Measurements from ENCODE around the gene SACM1L. TPM values are rescaled to one million over a fixed set of nuclear protein-coding genes. Genes with fewer than 3 reads are reported as not detected.

The SACM1L gene
- total RNA-seq, 1 donor from 2014 or later = 24.0 TPM

DNA sequence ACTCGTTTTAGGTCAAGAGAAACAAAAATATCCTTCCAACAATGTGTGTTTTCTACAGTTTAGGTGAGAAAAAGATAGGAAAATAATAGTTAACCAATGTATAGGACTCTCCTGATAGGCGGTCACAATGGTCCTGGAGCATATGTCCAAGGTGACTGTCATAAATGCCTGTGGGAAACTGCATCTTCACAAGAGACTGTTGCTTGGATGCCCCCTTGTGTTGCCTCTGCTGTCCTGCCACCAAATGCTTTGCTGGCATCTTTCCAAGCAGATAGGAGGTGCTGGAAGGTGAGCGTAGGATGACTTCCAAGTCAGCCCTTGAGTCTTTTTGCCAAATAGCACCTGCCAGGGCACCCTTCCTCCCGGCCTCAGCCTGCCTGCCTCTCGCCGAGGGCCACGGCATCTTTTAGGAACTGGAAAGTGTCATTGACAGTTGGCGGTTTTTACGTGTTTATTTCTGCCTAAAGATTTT, 24.1 kb upstream of the SACM1L start:
- H3K9me3 ChIP-seq (ENCODE audit: control insufficient read depth in 3 of 3, low read length in 3 of 3) = no peaks in the 10 kb centered on the region
- peaks cover 20 to 34% (median 33%) of the 10 kb centered on the region in 3 donors for H3K4me1 ChIP-seq (ENCODE audit: control insufficient read depth in 3 of 3, insufficient read depth in 3 of 3, low read length in 3 of 3)
- H3K27ac ChIP-seq (ENCODE audit: low read depth, low read length) = no peak overlapping the region
- H3K4me3 ChIP-seq (ENCODE audit: low read length in 3 of 3) = peak overlapping the region in 1 of 3 donors; percentile 48
- peaks cover 5 to 21% (median 13%) of the 10 kb centered on the region in 3 donors for H3K36me3 ChIP-seq (ENCODE audit: control insufficient read depth in 3 of 3, insufficient read depth in 3 of 3, low read length in 3 of 3)
- H3K27me3 ChIP-seq (ENCODE audit: control insufficient read depth in 3 of 3, insufficient read depth in 3 of 3, low read length in 3 of 3) = no peaks in the 10 kb centered on the region
- H3K9ac ChIP-seq (ENCODE audit: low read depth in 1 of 3, low read length in 3 of 3) = no peak overlapping the region

DNA sequence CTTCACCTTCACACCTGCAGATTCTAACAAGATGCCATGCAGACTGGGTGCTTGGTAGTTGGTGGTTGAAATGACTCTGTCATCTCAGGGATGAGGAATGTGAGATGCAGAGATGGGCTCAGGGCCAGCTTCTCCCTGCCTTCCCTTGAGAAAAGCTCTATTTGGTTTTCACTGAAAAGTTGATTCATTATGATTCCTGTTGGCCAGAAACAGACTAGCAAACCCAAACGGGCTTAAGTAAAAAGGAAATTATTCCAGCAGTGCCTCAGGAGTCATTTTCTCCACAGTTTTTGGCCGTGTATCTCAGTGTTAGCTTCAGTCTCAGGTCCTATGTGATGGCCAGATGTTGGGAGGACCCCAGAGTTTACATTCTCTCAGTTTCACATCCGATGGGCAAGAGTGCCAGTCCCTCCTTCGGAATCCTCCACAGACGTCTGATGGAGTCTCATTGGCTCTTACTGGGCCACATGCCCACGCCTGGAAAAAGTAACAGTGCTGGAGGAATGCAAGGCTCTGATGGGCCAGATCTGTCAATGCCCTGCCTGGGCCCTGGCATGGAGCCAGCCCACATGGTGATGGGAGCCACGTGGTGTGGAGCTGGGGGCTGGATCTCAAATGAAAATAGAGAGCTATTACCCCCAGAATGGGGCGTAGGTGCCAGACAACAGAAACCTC, 22.3 kb upstream of the SACM1L start:
- Histone ChIP-seq H3K27ac (ENCODE audit: low read depth, low read length) (peak overlapping the region; percentile 53), H3K4me3 (ENCODE audit: low read length in 3 of 3) (no peak overlapping the region), H3K27me3 (ENCODE audit: control insufficient read depth in 3 of 3, insufficient read depth in 3 of 3, low read length in 3 of 3) (no peaks in the 10 kb centered on the region), H3K36me3 (ENCODE audit: control insufficient read depth in 3 of 3, insufficient read depth in 3 of 3, low read length in 3 of 3) (peaks cover 5 to 27% (median 20%) of the 10 kb centered on the region in 3 donors), H3K9me3 (ENCODE audit: control insufficient read depth in 3 of 3, low read length in 3 of 3) (no peaks in the 10 kb centered on the region), H3K4me1 (ENCODE audit: control insufficient read depth in 3 of 3, insufficient read depth in 3 of 3, low read length in 3 of 3) (peaks cover 32 to 40% (median 37%) of the 10 kb centered on the region in 3 donors), H3K9ac (ENCODE audit: low read depth in 1 of 3, low read length in 3 of 3) (no peak overlapping the region)

DNA sequence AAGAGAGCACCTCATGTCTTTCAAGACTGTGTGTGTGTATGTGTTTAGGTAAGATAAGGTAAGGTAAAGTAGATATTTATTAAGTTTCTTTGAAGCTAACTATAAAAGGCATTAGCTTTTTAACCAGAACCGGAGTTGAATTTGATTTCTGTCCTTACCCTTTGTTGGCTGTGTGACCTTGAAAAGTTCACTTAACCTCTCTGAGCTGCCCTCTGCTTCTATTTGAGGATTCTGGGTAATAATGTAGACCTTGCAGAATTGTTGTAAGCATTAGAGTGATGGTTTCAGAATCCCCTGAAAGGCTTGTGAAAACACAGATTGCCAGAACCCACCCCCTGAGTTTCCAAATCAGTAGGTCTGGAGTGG, 21.6 kb upstream of the SACM1L start:
- H3K4me3 ChIP-seq (ENCODE audit: low read length in 3 of 3) = no peak overlapping the region
- no peak overlapping the region for H3K9ac ChIP-seq (ENCODE audit: low read depth in 1 of 3, low read length in 3 of 3)
- peaks cover 32 to 40% (median 37%) of the 10 kb centered on the region in 3 donors for H3K4me1 ChIP-seq (ENCODE audit: control insufficient read depth in 3 of 3, insufficient read depth in 3 of 3, low read length in 3 of 3)
- H3K36me3 ChIP-seq (ENCODE audit: control insufficient read depth in 3 of 3, insufficient read depth in 3 of 3, low read length in 3 of 3) = peaks cover 7 to 33% (median 27%) of the 10 kb centered on the region in 3 donors
- H3K27me3 ChIP-seq (ENCODE audit: control insufficient read depth in 3 of 3, insufficient read depth in 3 of 3, low read length in 3 of 3) = no peaks in the 10 kb centered on the region
- H3K9me3 ChIP-seq (ENCODE audit: control insufficient read depth in 3 of 3, low read length in 3 of 3) = no peaks in the 10 kb centered on the region
- peak overlapping the region; percentile 53 for H3K27ac ChIP-seq (ENCODE audit: low read depth, low read length)

DNA sequence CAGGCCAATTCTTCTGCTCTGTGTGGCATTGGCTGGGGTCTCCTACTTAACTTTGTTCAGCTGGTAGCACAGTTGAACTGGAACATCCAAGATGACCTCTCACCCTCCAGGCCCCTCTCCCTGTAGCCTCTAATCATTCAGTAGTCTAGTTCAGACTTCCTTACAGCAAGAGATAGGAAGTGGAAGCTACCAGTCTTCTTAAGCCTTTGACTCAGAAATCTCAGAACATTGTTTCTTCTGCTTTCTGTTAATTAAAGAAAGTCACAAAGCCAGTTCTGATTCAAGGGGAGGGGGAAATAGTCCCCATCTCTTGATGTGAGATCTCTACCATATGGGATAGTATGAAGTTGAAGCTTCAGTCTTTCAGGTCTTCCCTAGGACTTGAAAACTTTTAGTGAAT, 18.8 kb upstream of the SACM1L start:
- no peaks in the 10 kb centered on the region for H3K27me3 ChIP-seq (ENCODE audit: control insufficient read depth in 3 of 3, insufficient read depth in 3 of 3, low read length in 3 of 3)
- no peak overlapping the region for H3K4me3 ChIP-seq (ENCODE audit: low read length in 3 of 3)
- no peak overlapping the region for H3K27ac ChIP-seq (ENCODE audit: low read depth, low read length)
- H3K9ac ChIP-seq (ENCODE audit: low read depth in 1 of 3, low read length in 3 of 3) = no peak overlapping the region
- H3K9me3 ChIP-seq (ENCODE audit: control insufficient read depth in 3 of 3, low read length in 3 of 3) = no peaks in the 10 kb centered on the region
- H3K4me1 ChIP-seq (ENCODE audit: control insufficient read depth in 3 of 3, insufficient read depth in 3 of 3, low read length in 3 of 3) = peaks cover 19 to 30% (median 24%) of the 10 kb centered on the region in 3 donors
- peaks cover 23 to 57% (median 47%) of the 10 kb centered on the region in 3 donors for H3K36me3 ChIP-seq (ENCODE audit: control insufficient read depth in 3 of 3, insufficient read depth in 3 of 3, low read length in 3 of 3)

GRCh38 chr3:45670991-45671390, 18.2 kb upstream of the SACM1L start:
- H3K27ac ChIP-seq (ENCODE audit: low read depth, low read length) = no peak overlapping the region
- no peaks in the 10 kb centered on the region for H3K9me3 ChIP-seq (ENCODE audit: control insufficient read depth in 3 of 3, low read length in 3 of 3)
- peaks cover 19 to 28% (median 24%) of the 10 kb centered on the region in 3 donors for H3K4me1 ChIP-seq (ENCODE audit: control insufficient read depth in 3 of 3, insufficient read depth in 3 of 3, low read length in 3 of 3)
- H3K36me3 ChIP-seq (ENCODE audit: control insufficient read depth in 3 of 3, insufficient read depth in 3 of 3, low read length in 3 of 3) = peaks cover 23 to 53% (median 42%) of the 10 kb centered on the region in 3 donors
- H3K9ac ChIP-seq (ENCODE audit: low read depth in 1 of 3, low read length in 3 of 3) = no peak overlapping the region
- H3K27me3 ChIP-seq (ENCODE audit: control insufficient read depth in 3 of 3, insufficient read depth in 3 of 3, low read length in 3 of 3) = no peaks in the 10 kb centered on the region
- no peak overlapping the region for H3K4me3 ChIP-seq (ENCODE audit: low read length in 3 of 3)

DNA sequence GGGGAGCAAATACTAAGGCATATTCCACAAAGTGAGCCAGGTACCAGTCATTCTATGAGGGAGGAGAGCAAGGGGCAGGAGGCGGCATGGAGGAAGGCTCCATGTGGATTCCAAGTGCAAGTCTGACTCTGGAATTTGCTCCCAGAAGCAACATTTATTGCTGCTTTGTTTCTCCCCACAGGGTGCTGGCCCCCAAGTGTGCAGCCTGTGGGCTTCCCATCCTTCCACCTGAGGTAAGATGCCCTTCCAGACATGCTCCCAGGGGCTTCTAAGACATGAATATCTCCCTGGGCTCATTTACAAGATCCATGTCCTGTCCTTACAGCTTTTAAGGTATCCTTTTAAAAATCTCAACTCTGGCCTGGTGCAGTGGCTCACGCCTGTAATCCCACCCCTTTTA, 15.9 kb upstream of the SACM1L start:
- peaks cover 17 to 25% (median 24%) of the 10 kb centered on the region in 3 donors for H3K4me1 ChIP-seq (ENCODE audit: control insufficient read depth in 3 of 3, insufficient read depth in 3 of 3, low read length in 3 of 3)
- no peak overlapping the region for H3K4me3 ChIP-seq (ENCODE audit: low read length in 3 of 3)
- no peaks in the 10 kb centered on the region for H3K9me3 ChIP-seq (ENCODE audit: control insufficient read depth in 3 of 3, low read length in 3 of 3)
- no peaks in the 10 kb centered on the region for H3K27me3 ChIP-seq (ENCODE audit: control insufficient read depth in 3 of 3, insufficient read depth in 3 of 3, low read length in 3 of 3)
- H3K36me3 ChIP-seq (ENCODE audit: control insufficient read depth in 3 of 3, insufficient read depth in 3 of 3, low read length in 3 of 3) = peaks cover 21 to 55% (median 41%) of the 10 kb centered on the region in 3 donors
- peak overlapping the region in 1 of 3 donors; percentile 2 for H3K9ac ChIP-seq (ENCODE audit: low read depth in 1 of 3, low read length in 3 of 3)
- H3K27ac ChIP-seq (ENCODE audit: low read depth, low read length) = no peak overlapping the region

DNA sequence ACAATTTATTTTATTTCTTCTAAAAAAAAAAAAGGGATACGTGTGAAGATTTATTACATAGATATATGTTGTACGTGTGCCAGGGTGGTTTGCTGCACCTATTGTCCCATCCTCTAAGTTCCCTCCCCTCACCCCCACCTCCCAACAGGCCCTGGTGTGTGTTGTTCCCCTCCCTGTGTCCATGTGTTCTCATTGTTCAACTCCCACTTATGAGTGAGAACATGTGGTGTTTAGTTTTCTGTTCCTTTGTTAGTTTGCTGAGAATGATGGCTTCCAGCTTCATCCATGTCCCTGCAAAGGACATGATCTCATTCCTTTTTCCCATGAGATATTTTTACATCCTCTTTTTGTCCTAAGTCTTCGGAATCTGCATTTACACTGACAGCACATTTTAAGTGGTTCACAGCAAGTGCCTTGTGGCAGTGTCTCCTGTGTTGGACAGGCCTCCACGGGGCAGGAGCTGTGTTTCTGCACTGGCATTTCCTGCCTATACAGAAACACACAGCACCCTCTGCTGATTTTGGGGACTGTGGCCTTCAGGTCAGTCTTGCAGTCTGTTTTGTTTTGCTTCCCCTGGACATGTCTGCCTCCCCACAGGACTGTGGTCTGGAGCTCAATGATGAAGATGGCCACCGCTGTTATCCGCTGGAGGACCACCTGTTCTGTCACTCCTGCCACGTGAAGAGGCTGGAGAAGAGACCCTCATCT, 12.7 kb upstream of the SACM1L start:
- peaks cover 14 to 19% (median 16%) of the 10 kb centered on the region in 3 donors for H3K4me1 ChIP-seq (ENCODE audit: control insufficient read depth in 3 of 3, insufficient read depth in 3 of 3, low read length in 3 of 3)
- no peaks in the 10 kb centered on the region for H3K9me3 ChIP-seq (ENCODE audit: control insufficient read depth in 3 of 3, low read length in 3 of 3)
- peak overlapping the region in 1 of 3 donors; percentile 8 for H3K9ac ChIP-seq (ENCODE audit: low read depth in 1 of 3, low read length in 3 of 3)
- no peak overlapping the region for H3K4me3 ChIP-seq (ENCODE audit: low read length in 3 of 3)
- H3K27ac ChIP-seq (ENCODE audit: low read depth, low read length) = peak overlapping the region; percentile 4
- H3K27me3 ChIP-seq (ENCODE audit: control insufficient read depth in 3 of 3, insufficient read depth in 3 of 3, low read length in 3 of 3) = no peaks in the 10 kb centered on the region
- H3K36me3 ChIP-seq (ENCODE audit: control insufficient read depth in 3 of 3, insufficient read depth in 3 of 3, low read length in 3 of 3) = peaks cover 33 to 57% (median 51%) of the 10 kb centered on the region in 3 donors

GRCh38 chr3:45677033-45677446, 12.2 kb upstream of the SACM1L start:
- Histone ChIP-seq H3K9me3 (ENCODE audit: control insufficient read depth in 3 of 3, low read length in 3 of 3) (no peaks in the 10 kb centered on the region), H3K36me3 (ENCODE audit: control insufficient read depth in 3 of 3, insufficient read depth in 3 of 3, low read length in 3 of 3) (peaks cover 33 to 53% (median 46%) of the 10 kb centered on the region in 3 donors), H3K9ac (ENCODE audit: low read depth in 1 of 3, low read length in 3 of 3) (peak overlapping the region in 1 of 3 donors; percentile 8), H3K27ac (ENCODE audit: low read depth, low read length) (peak overlapping the region; percentile 4), H3K4me3 (ENCODE audit: low read length in 3 of 3) (no peak overlapping the region), H3K27me3 (ENCODE audit: control insufficient read depth in 3 of 3, insufficient read depth in 3 of 3, low read length in 3 of 3) (no peaks in the 10 kb centered on the region), H3K4me1 (ENCODE audit: control insufficient read depth in 3 of 3, insufficient read depth in 3 of 3, low read length in 3 of 3) (peaks cover 13 to 19% (median 14%) of the 10 kb centered on the region in 3 donors)

DNA sequence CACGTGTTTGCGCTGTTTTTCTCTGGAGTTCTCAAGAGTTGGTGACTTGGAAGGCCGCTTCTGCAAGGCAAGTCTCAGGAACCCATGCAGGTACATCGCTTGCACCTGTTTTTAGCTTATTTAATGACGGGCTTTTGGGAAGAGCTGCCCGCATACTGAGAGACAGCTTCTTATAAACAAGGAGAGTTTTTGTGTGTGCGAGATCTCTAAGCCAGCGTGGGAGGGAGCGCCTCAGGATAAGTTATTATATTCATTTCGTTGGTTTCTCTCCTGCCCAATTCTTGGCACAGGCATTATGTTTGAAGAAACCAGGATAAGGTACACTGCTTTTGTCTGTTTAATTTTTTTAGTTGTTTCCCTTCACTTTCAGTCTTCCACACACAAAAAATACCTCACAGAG, 11.4 kb upstream of the SACM1L start:
- Histone ChIP-seq H3K36me3 (ENCODE audit: control insufficient read depth in 3 of 3, insufficient read depth in 3 of 3, low read length in 3 of 3) (peaks cover 34 to 45% (median 38%) of the 10 kb centered on the region in 3 donors), H3K27me3 (ENCODE audit: control insufficient read depth in 3 of 3, insufficient read depth in 3 of 3, low read length in 3 of 3) (no peaks in the 10 kb centered on the region), H3K27ac (ENCODE audit: low read depth, low read length) (no peak overlapping the region), H3K4me3 (ENCODE audit: low read length in 3 of 3) (no peak overlapping the region), H3K4me1 (ENCODE audit: control insufficient read depth in 3 of 3, insufficient read depth in 3 of 3, low read length in 3 of 3) (peaks cover 13 to 24% (median 14%) of the 10 kb centered on the region in 3 donors), H3K9me3 (ENCODE audit: control insufficient read depth in 3 of 3, low read length in 3 of 3) (no peaks in the 10 kb centered on the region), H3K9ac (ENCODE audit: low read depth in 1 of 3, low read length in 3 of 3) (no peak overlapping the region)

DNA sequence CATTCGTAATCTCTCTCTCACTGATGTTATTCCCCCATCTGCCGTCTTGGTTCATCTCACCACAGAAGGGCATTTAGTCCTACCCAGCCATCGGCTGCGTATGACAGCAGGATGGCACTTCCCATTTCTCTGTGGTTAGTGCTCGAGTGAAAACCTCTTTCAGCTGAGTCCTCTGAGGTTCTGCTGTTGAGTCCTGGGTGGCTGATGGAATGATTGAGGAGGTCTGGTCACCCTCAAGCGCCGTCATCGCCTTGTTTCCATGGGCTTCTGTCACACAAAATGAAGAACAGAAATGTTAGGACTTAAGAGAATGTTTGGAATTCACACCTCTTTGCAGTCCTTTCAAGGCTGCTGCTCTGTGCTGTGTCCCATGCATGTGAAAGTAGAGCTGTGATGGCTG, 9.4 kb upstream of the SACM1L start:
- Histone ChIP-seq H3K36me3 (ENCODE audit: control insufficient read depth in 3 of 3, insufficient read depth in 3 of 3, low read length in 3 of 3) (peaks cover 21 to 25% (median 24%) of the 10 kb centered on the region in 3 donors), H3K4me1 (ENCODE audit: control insufficient read depth in 3 of 3, insufficient read depth in 3 of 3, low read length in 3 of 3) (peaks cover 13 to 25% (median 14%) of the 10 kb centered on the region in 3 donors), H3K27me3 (ENCODE audit: control insufficient read depth in 3 of 3, insufficient read depth in 3 of 3, low read length in 3 of 3) (no peaks in the 10 kb centered on the region), H3K9me3 (ENCODE audit: control insufficient read depth in 3 of 3, low read length in 3 of 3) (no peaks in the 10 kb centered on the region), H3K27ac (ENCODE audit: low read depth, low read length) (no peak overlapping the region), H3K9ac (ENCODE audit: low read depth in 1 of 3, low read length in 3 of 3) (no peak overlapping the region), H3K4me3 (ENCODE audit: low read length in 3 of 3) (no peak overlapping the region)

Measured in skeletal muscle tissue (tissue), 4 donors.